H9 (cell line): ENCODE data around the gene TRHDE. TPM values are rescaled to one million over a fixed set of nuclear protein-coding genes. Genes with fewer than 3 reads are reported as not detected.

Experiments used
- DNase-seq: peaks from one replicate; pipeline ENCODE4 v3.0.0-alpha.2; 2017
- H2AFZ ChIP-seq: one replicate; pipeline ENCODE4 v1.6.1; 2013; ENCODE audit warnings: mild to moderate bottlenecking, low read length, control low read depth, moderate library complexity
- H2AK5ac ChIP-seq: 2 replicates; pipeline ENCODE4 v1.6.1; 2013; ENCODE audit warnings: low read length, control low read depth, mixed read lengths; ENCODE audit not compliant: insufficient read length
- H2BK120ac ChIP-seq: one replicate; pipeline ENCODE4 v1.6.1; 2013; ENCODE audit warnings: low read depth, mild to moderate bottlenecking, low read length, control low read depth, inconsistent platforms; ENCODE audit not compliant: poor library complexity, severe bottlenecking
- H2BK12ac ChIP-seq: 2 replicates; pipeline ENCODE4 v1.6.1; 2013; ENCODE audit warnings: low read length, control low read depth, mixed read lengths, low read depth; ENCODE audit not compliant: insufficient read length
- H2BK15ac ChIP-seq: 2 replicates; pipeline ENCODE4 v1.6.1; 2013; ENCODE audit warnings: low read depth, low read length, control low read depth
- H2BK20ac ChIP-seq: one replicate; pipeline ENCODE4 v1.6.1; 2013; ENCODE audit warnings: low read depth, mild to moderate bottlenecking, low read length, control low read depth, inconsistent platforms; ENCODE audit not compliant: poor library complexity, severe bottlenecking
- H2BK5ac ChIP-seq: 2 replicates; pipeline ENCODE4 v1.6.1; 2013; ENCODE audit warnings: low read length, control low read depth, mixed read lengths; ENCODE audit not compliant: insufficient read length
- H3K14ac ChIP-seq: 2 replicates; pipeline ENCODE4 v1.6.1; 2013; ENCODE audit warnings: low read length, control low read depth; ENCODE audit not compliant: insufficient read depth
- H3K18ac ChIP-seq: 2 replicates; pipeline ENCODE4 v1.6.1; 2013; ENCODE audit warnings: low read depth, mild to moderate bottlenecking, mixed read lengths, low read length, control low read depth; ENCODE audit not compliant: insufficient read length
- H3K23ac ChIP-seq: 2 replicates; pipeline ENCODE4 v1.6.1; 2013; ENCODE audit warnings: low read length, control low read depth, mixed read lengths, low read depth; ENCODE audit not compliant: insufficient read length
- H3K23me2 ChIP-seq: 2 replicates; pipeline ENCODE4 v1.6.1; 2013; ENCODE audit warnings: low read depth, mild to moderate bottlenecking, mixed read lengths, low read length, control low read depth; ENCODE audit not compliant: insufficient read length, poor library complexity, severe bottlenecking
- H3K27ac ChIP-seq: 2 replicates; pipeline ENCODE4 v1.5.1; 2013; ENCODE audit warnings: low read length, control low read depth, mixed read lengths, low read depth; ENCODE audit not compliant: insufficient read length
- H3K27me3 ChIP-seq: 2 replicates; pipeline ENCODE4 v1.6.1; 2013; ENCODE audit warnings: low read length, control low read depth, inconsistent platforms; ENCODE audit not compliant: insufficient read depth
- H3K4ac ChIP-seq: 2 replicates; pipeline ENCODE4 v1.6.1; 2013; ENCODE audit warnings: low read depth, mild to moderate bottlenecking, control low read depth, inconsistent platforms, low read length, moderate library complexity
- H3K4me1 ChIP-seq: 2 replicates; pipeline ENCODE4 v1.6.1; 2013; ENCODE audit warnings: low read length, control low read depth, inconsistent platforms; ENCODE audit not compliant: insufficient read depth
- H3K4me2 ChIP-seq: 2 replicates; pipeline ENCODE4 v1.6.1; 2013; ENCODE audit warnings: low read length, control low read depth, mixed read lengths; ENCODE audit not compliant: insufficient read length, insufficient read depth
- H3K56ac ChIP-seq: 2 replicates; pipeline ENCODE4 v1.6.1; 2013; ENCODE audit warnings: low read depth, mild to moderate bottlenecking, mixed read lengths, low read length, control low read depth; ENCODE audit not compliant: insufficient read length
- H3K79me1 ChIP-seq: 2 replicates; pipeline ENCODE4 v1.6.1; 2013; ENCODE audit warnings: low read depth, mild to moderate bottlenecking, moderate library complexity, low read length, control low read depth, inconsistent platforms; ENCODE audit not compliant: insufficient read depth, poor library complexity, severe bottlenecking
- H3K79me2 ChIP-seq: 2 replicates; pipeline ENCODE4 v1.6.1; 2013; ENCODE audit warnings: low read length, control low read depth, inconsistent platforms; ENCODE audit not compliant: insufficient read depth
- H3K9ac ChIP-seq: 2 replicates; pipeline ENCODE4 v1.6.1; 2013; ENCODE audit warnings: low read length, control low read depth, mixed read lengths; ENCODE audit not compliant: insufficient read length; ENCODE audit errors: extremely low read depth
- H3K9me3 ChIP-seq: one replicate; pipeline ENCODE4 v1.6.1; 2013; ENCODE audit warnings: low read depth, low read length, inconsistent platforms; ENCODE audit not compliant: control insufficient read depth
- H3T11ph ChIP-seq: one replicate; pipeline ENCODE4 v1.6.1; 2013; ENCODE audit warnings: mild to moderate bottlenecking, low read length, control low read depth, inconsistent platforms
- H4K20me1 ChIP-seq: one replicate; pipeline ENCODE4 v1.6.1; 2013; ENCODE audit not compliant: control insufficient read depth, insufficient read length, insufficient read depth
- H4K5ac ChIP-seq: 2 replicates; pipeline ENCODE4 v1.6.1; 2013; ENCODE audit warnings: low read depth, mild to moderate bottlenecking, mixed read lengths, low read length, control low read depth; ENCODE audit not compliant: insufficient read length
- H4K8ac ChIP-seq: replicated peaks from 2 replicates; pipeline ENCODE4 v1.6.1; 2013; ENCODE audit warnings: low read length, control low read depth, mixed read lengths, low read depth; ENCODE audit not compliant: insufficient read length
- H4K91ac ChIP-seq: 2 replicates; pipeline ENCODE4 v1.6.1; 2013; ENCODE audit warnings: low read depth, mild to moderate bottlenecking, moderate library complexity, mixed read lengths, low read length, control low read depth; ENCODE audit not compliant: insufficient read length
- H3K27ac Mint-ChIP-seq, 3 experiments: 2 replicates in 2 of 3; 3 replicates in 1 of 3; pipeline ENCODE4 v1.8.0; 2020 to 2021; ENCODE audit warnings: mixed read lengths in 3 of 3, mild to moderate bottlenecking in 1 of 3, moderate library complexity in 1 of 3
- H3K27me3 Mint-ChIP-seq: 2 replicates; pipeline ENCODE4 v1.8.0; 2021; ENCODE audit warnings: low read depth, mild to moderate bottlenecking, moderate library complexity, mixed read lengths
- H3K36me3 Mint-ChIP-seq, 3 experiments: 2 replicates in 2 of 3; 3 replicates in 1 of 3; pipeline ENCODE4 v1.8.0; 2020 to 2021; ENCODE audit warnings: low read depth in 3 of 3, mixed read lengths in 3 of 3; ENCODE audit not compliant: insufficient read depth in 1 of 3
- H3K4me1 Mint-ChIP-seq, 2 experiments: 2 replicates each; pipeline ENCODE4 v1.8.0; 2020; ENCODE audit warnings: mixed read lengths in 2 of 2
- H3K4me3 Mint-ChIP-seq, 2 experiments: 2 replicates in 1 of 2; 3 replicates in 1 of 2; pipeline ENCODE4 v1.8.0; 2020 to 2021; ENCODE audit warnings: mild to moderate bottlenecking in 2 of 2, mixed read lengths in 2 of 2, moderate library complexity in 1 of 2
- H3K9me3 Mint-ChIP-seq, 2 experiments: 2 replicates in 1 of 2; 3 replicates in 1 of 2; pipeline ENCODE4 v1.8.0; 2020; ENCODE audit warnings: mild to moderate bottlenecking in 2 of 2, mixed read lengths in 2 of 2, moderate library complexity in 1 of 2
- total RNA-seq: library from RNA; stranded (reverse); gene quantifications from 2 replicates; pipeline ENCODE4 v1.2.1, GENCODE V29; 2021
- TF ChIP-seq, protein P1 (sequence below): fragments of 200-600 bp; sonication (generic); conservative IDR thresholded peaks from 3 replicates; pipeline ENCODE4 v1.8.0; 2021; ENCODE audit warnings: antibody characterized with exemption, mild to moderate bottlenecking

TRHDE gene
- total RNA-seq, 1 experiment from 2014 or later = 1.0 TPM

DNA sequence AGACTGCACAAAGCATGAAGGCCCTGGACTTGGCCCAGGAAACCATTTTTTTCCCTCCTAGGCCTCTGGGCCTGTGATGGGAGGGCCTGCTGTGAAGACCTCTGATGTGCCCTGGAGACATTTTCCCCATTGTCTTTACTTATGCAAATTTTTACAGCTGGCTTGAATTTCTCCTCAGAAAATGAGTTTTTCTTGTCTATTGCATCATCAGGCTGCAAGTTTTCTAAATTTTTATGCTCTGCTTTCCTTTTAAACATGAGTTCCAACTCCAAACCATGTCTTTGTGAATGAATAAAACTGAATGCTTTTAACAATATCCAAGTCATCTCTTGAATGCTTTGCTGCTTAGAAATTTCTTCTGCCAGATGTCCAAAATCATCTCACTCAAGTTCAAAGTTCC, 43.7 kb upstream of the TRHDE start:
- Histone ChIP-seq H3T11ph (no peak overlapping the region), H2AFZ (no peak overlapping the region), H3K4me1 (no peaks in the 10 kb centered on the region), H3K18ac (no peak overlapping the region), H3K56ac (no peak overlapping the region), H3K4me2 (no peak overlapping the region), H4K8ac (no peak overlapping the region), H2BK5ac (no peak overlapping the region), H3K14ac (no peak overlapping the region), H2BK15ac (no peak overlapping the region), H2BK20ac (no peak overlapping the region), H3K9ac (no peak overlapping the region), H2BK120ac (no peak overlapping the region), H3K9me3 (no peaks in the 10 kb centered on the region), H2BK12ac (no peak overlapping the region), H3K79me2 (no peaks in the 10 kb centered on the region), H2AK5ac (no peak overlapping the region), H4K5ac (no peak overlapping the region), H3K79me1 (no peaks in the 10 kb centered on the region), H3K4ac (no peak overlapping the region), H4K20me1 (no peaks in the 10 kb centered on the region), H3K23me2 (no peaks in the 10 kb centered on the region), H3K27me3 (no peaks in the 10 kb centered on the region), H4K91ac (no peak overlapping the region), H3K23ac (no peak overlapping the region), H3K27ac (no peak overlapping the region)
- DNase-seq = no peak
- H3K27me3 Mint-ChIP-seq = no peaks in the 10 kb centered on the region
- H3K9me3 Mint-ChIP-seq = peaks cover 0 to 3% of the 10 kb centered on the region in 2 experiments; a peak in 2 of 5 replicates
- TF ChIP-seq, protein P1, sequence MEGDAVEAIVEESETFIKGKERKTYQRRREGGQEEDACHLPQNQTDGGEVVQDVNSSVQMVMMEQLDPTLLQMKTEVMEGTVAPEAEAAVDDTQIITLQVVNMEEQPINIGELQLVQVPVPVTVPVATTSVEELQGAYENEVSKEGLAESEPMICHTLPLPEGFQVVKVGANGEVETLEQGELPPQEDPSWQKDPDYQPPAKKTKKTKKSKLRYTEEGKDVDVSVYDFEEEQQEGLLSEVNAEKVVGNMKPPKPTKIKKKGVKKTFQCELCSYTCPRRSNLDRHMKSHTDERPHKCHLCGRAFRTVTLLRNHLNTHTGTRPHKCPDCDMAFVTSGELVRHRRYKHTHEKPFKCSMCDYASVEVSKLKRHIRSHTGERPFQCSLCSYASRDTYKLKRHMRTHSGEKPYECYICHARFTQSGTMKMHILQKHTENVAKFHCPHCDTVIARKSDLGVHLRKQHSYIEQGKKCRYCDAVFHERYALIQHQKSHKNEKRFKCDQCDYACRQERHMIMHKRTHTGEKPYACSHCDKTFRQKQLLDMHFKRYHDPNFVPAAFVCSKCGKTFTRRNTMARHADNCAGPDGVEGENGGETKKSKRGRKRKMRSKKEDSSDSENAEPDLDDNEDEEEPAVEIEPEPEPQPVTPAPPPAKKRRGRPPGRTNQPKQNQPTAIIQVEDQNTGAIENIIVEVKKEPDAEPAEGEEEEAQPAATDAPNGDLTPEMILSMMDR = no peak
- no peak overlapping the region; a peak in 1 of 7 replicates for H3K27ac Mint-ChIP-seq
- peaks cover 0 to 5% (median 0%) of the 10 kb centered on the region in 3 experiments; a peak in 2 of 7 replicates for H3K36me3 Mint-ChIP-seq
- no peak overlapping the region for H3K4me3 Mint-ChIP-seq
- no peaks in the 10 kb centered on the region; a peak in 1 of 4 replicates for H3K4me1 Mint-ChIP-seq
